ENCODE measurements around the gene CBR1.

The CBR1 gene

GRCh38 chr21:36079010-36079649, 9.3 kb downstream of the CBR1 start:
- Histone ChIP-seq H3K27ac (ENCODE audit: insufficient read depth, low read length, poor library complexity, severe bottlenecking) (no peak overlapping the region), H3K4me1 (ENCODE audit: control insufficient read depth, insufficient read depth, low read length, poor library complexity, severe bottlenecking) (no peaks in the 10 kb centered on the region), H3K36me3 (ENCODE audit: control insufficient read depth, insufficient read depth, low read length) (no peaks in the 10 kb centered on the region), H3K27me3 (replicated peaks; ENCODE audit: control insufficient read depth, insufficient read depth, low read length, poor library complexity, severe bottlenecking) (no peaks in the 10 kb centered on the region), H3K4me3 (ENCODE audit: insufficient read depth, low read depth, low read length, poor library complexity, severe bottlenecking) (peak overlapping the region; percentile 7), H3K9me3 (ENCODE audit: control insufficient read depth, low read length) (no peaks in the 10 kb centered on the region)
- DNase-seq, result no peak

GRCh38 chr21:36079671-36080070, 9.8 kb downstream of the CBR1 start:
- Histone ChIP-seq H3K27ac (ENCODE audit: insufficient read depth, low read length, poor library complexity, severe bottlenecking) (no peak overlapping the region), H3K9me3 (ENCODE audit: control insufficient read depth, low read length) (no peaks in the 10 kb centered on the region), H3K4me1 (ENCODE audit: control insufficient read depth, insufficient read depth, low read length, poor library complexity, severe bottlenecking) (no peaks in the 10 kb centered on the region), H3K27me3 (replicated peaks; ENCODE audit: control insufficient read depth, insufficient read depth, low read length, poor library complexity, severe bottlenecking) (no peaks in the 10 kb centered on the region), H3K4me3 (ENCODE audit: insufficient read depth, low read depth, low read length, poor library complexity, severe bottlenecking) (no peak overlapping the region), H3K36me3 (ENCODE audit: control insufficient read depth, insufficient read depth, low read length) (no peaks in the 10 kb centered on the region)
- no peak for DNase-seq

- Histone ChIP-seq H3K27ac (ENCODE audit: insufficient read depth, low read length, poor library complexity, severe bottlenecking) (no peak overlapping the region), H3K36me3 (ENCODE audit: control insufficient read depth, insufficient read depth, low read length) (no peaks in the 10 kb centered on the region), H3K27me3 (replicated peaks; ENCODE audit: control insufficient read depth, insufficient read depth, low read length, poor library complexity, severe bottlenecking) (no peaks in the 10 kb centered on the region), H3K4me3 (ENCODE audit: insufficient read depth, low read depth, low read length, poor library complexity, severe bottlenecking) (no peak overlapping the region), H3K9me3 (ENCODE audit: control insufficient read depth, low read length) (no peaks in the 10 kb centered on the region), H3K4me1 (ENCODE audit: control insufficient read depth, insufficient read depth, low read length, poor library complexity, severe bottlenecking) (no peaks in the 10 kb centered on the region)
- no peak for DNase-seq
These were observed 10.6 kb downstream of the CBR1 start for GRCh38 chr21:36080386-36080785.

- no peaks in the 10 kb centered on the region for H3K36me3 ChIP-seq (ENCODE audit: control insufficient read depth, insufficient read depth, low read length)
- H3K27me3 ChIP-seq (replicated peaks; ENCODE audit: control insufficient read depth, insufficient read depth, low read length, poor library complexity, severe bottlenecking), result no peaks in the 10 kb centered on the region
- no peak for DNase-seq
- no peak overlapping the region for H3K27ac ChIP-seq (ENCODE audit: insufficient read depth, low read length, poor library complexity, severe bottlenecking)
- no peaks in the 10 kb centered on the region for H3K9me3 ChIP-seq (ENCODE audit: control insufficient read depth, low read length)
- H3K4me1 ChIP-seq (ENCODE audit: control insufficient read depth, insufficient read depth, low read length, poor library complexity, severe bottlenecking), result no peaks in the 10 kb centered on the region
- H3K4me3 ChIP-seq (ENCODE audit: insufficient read depth, low read depth, low read length, poor library complexity, severe bottlenecking), result no peak overlapping the region
These were observed 12.4 kb downstream of the CBR1 start for GRCh38 chr21:36082237-36082664.

- Histone ChIP-seq H3K9me3 (ENCODE audit: control insufficient read depth, low read length) (peaks cover under 1% of the 10 kb centered on the region), H3K4me1 (ENCODE audit: control insufficient read depth, insufficient read depth, low read length, poor library complexity, severe bottlenecking) (no peaks in the 10 kb centered on the region), H3K4me3 (ENCODE audit: insufficient read depth, low read depth, low read length, poor library complexity, severe bottlenecking) (no peak overlapping the region), H3K27me3 (replicated peaks; ENCODE audit: control insufficient read depth, insufficient read depth, low read length, poor library complexity, severe bottlenecking) (no peaks in the 10 kb centered on the region), H3K27ac (ENCODE audit: insufficient read depth, low read length, poor library complexity, severe bottlenecking) (no peak overlapping the region), H3K36me3 (ENCODE audit: control insufficient read depth, insufficient read depth, low read length) (no peaks in the 10 kb centered on the region)
- no peak for DNase-seq
These were observed 17.7 kb downstream of the CBR1 start for GRCh38 chr21:36087362-36088138.

GRCh38 chr21:36089946-36090345, 20.1 kb downstream of the CBR1 start:
- DNase-seq, result no peak
- Histone ChIP-seq H3K36me3 (ENCODE audit: control insufficient read depth, insufficient read depth, low read length) (no peaks in the 10 kb centered on the region), H3K4me3 (ENCODE audit: insufficient read depth, low read depth, low read length, poor library complexity, severe bottlenecking) (no peak overlapping the region), H3K9me3 (ENCODE audit: control insufficient read depth, low read length) (peaks cover 12% of the 10 kb centered on the region), H3K27ac (ENCODE audit: insufficient read depth, low read length, poor library complexity, severe bottlenecking) (no peak overlapping the region), H3K27me3 (replicated peaks; ENCODE audit: control insufficient read depth, insufficient read depth, low read length, poor library complexity, severe bottlenecking) (no peaks in the 10 kb centered on the region), H3K4me1 (ENCODE audit: control insufficient read depth, insufficient read depth, low read length, poor library complexity, severe bottlenecking) (no peaks in the 10 kb centered on the region)

- no peaks in the 10 kb centered on the region for H3K27me3 ChIP-seq (replicated peaks; ENCODE audit: control insufficient read depth, insufficient read depth, low read length, poor library complexity, severe bottlenecking)
- no peak overlapping the region for H3K4me3 ChIP-seq (ENCODE audit: insufficient read depth, low read depth, low read length, poor library complexity, severe bottlenecking)
- H3K9me3 ChIP-seq (ENCODE audit: control insufficient read depth, low read length), result peaks cover 12% of the 10 kb centered on the region
- H3K4me1 ChIP-seq (ENCODE audit: control insufficient read depth, insufficient read depth, low read length, poor library complexity, severe bottlenecking), result no peaks in the 10 kb centered on the region
- H3K36me3 ChIP-seq (ENCODE audit: control insufficient read depth, insufficient read depth, low read length), result no peaks in the 10 kb centered on the region
- no peak overlapping the region for H3K27ac ChIP-seq (ENCODE audit: insufficient read depth, low read length, poor library complexity, severe bottlenecking)
- no peak for DNase-seq
These were observed 22.9 kb downstream of the CBR1 start for GRCh38 chr21:36092681-36093080.

GRCh38 chr21:36093512-36093911, 23.7 kb downstream of the CBR1 start:
- peaks cover 12% of the 10 kb centered on the region for H3K9me3 ChIP-seq (ENCODE audit: control insufficient read depth, low read length)
- no peaks in the 10 kb centered on the region for H3K27me3 ChIP-seq (replicated peaks; ENCODE audit: control insufficient read depth, insufficient read depth, low read length, poor library complexity, severe bottlenecking)
- no peak overlapping the region for H3K27ac ChIP-seq (ENCODE audit: insufficient read depth, low read length, poor library complexity, severe bottlenecking)
- H3K36me3 ChIP-seq (ENCODE audit: control insufficient read depth, insufficient read depth, low read length), result no peaks in the 10 kb centered on the region
- no peak for DNase-seq
- H3K4me1 ChIP-seq (ENCODE audit: control insufficient read depth, insufficient read depth, low read length, poor library complexity, severe bottlenecking), result no peaks in the 10 kb centered on the region
- H3K4me3 ChIP-seq (ENCODE audit: insufficient read depth, low read depth, low read length, poor library complexity, severe bottlenecking), result no peak overlapping the region

GRCh38 chr21:36096398-36097290, 26.8 kb downstream of the CBR1 start:
- Histone ChIP-seq H3K9me3 (ENCODE audit: control insufficient read depth, low read length) (peaks cover 12% of the 10 kb centered on the region), H3K27me3 (replicated peaks; ENCODE audit: control insufficient read depth, insufficient read depth, low read length, poor library complexity, severe bottlenecking) (no peaks in the 10 kb centered on the region), H3K27ac (ENCODE audit: insufficient read depth, low read length, poor library complexity, severe bottlenecking) (no peak overlapping the region), H3K4me1 (ENCODE audit: control insufficient read depth, insufficient read depth, low read length, poor library complexity, severe bottlenecking) (no peaks in the 10 kb centered on the region), H3K4me3 (ENCODE audit: insufficient read depth, low read depth, low read length, poor library complexity, severe bottlenecking) (no peak overlapping the region), H3K36me3 (ENCODE audit: control insufficient read depth, insufficient read depth, low read length) (no peaks in the 10 kb centered on the region)
- no peak for DNase-seq
